Activated CD8-positive, alpha-beta memory T cell treated with anti-CD3 and anti-CD28 coated beads for 4 hours (primary cell): ENCODE data around the gene ZNF19.
A peak's percentile ranks its signal among the peaks of the same experiment; 100 is the strongest.

Experiments used
- DNase-seq, 2 donors: peaks; one replicate each; pipeline ENCODE4 v3.0.0-alpha.2; 2020; ENCODE audit warnings: low read depth in 2 of 2

Gene ZNF19

DNA sequence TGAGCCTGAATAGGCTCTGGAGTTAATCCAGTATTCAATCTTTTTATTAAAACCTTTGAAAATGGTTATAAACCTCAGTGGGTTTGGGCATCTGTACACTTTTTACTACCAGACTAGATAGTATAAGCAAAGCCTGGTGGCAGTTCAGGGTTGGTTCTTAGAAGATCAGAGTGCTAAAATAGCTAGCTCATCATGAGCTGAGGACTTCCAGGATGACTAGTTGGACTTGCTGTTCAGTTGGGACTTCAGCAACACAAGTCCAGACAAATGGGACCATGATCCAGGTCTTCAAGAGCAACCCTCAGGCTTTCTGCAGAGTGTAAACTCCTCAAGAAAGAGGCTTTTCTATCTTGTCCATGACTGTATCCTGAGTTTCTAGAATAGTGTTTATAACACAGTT is 1.2 kb upstream of the ZNF19 start:
- no peak for DNase-seq

- peak; percentile 54 to 65 for DNase-seq
Measured at GRCh38 chr16:71484006-71484893, 4.9 kb downstream of the ZNF19 start.

GRCh38 chr16:71482569-71482968 is 6.6 kb downstream of the ZNF19 start:
- no peak for DNase-seq

GRCh38 chr16:71480956-71481355 is 8.2 kb downstream of the ZNF19 start:
- no peak for DNase-seq

DNA sequence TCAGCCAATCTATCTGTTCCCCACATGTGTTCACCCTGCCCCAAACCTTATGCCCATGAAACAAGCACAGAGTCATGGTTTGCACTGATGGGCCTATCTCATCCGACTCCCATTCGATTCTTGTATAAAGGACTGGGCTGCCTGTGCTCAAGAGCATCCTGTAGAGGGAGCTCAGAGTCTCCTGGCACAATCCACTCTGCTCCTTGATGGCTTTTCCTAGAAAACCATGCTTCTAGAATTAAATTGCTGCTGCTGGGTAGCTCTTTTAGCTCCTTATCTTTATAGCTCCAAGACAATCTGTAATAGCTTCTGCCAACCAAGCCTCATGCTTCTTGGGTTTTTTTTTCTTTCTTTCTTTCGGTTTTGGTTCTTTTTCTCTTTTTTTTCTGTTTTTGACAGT is 9.7 kb downstream of the ZNF19 start:
- no peak for DNase-seq

- DNase-seq, result no peak
Measured at GRCh38 chr16:71476457-71477124, 12.5 kb downstream of the ZNF19 start.

DNA sequence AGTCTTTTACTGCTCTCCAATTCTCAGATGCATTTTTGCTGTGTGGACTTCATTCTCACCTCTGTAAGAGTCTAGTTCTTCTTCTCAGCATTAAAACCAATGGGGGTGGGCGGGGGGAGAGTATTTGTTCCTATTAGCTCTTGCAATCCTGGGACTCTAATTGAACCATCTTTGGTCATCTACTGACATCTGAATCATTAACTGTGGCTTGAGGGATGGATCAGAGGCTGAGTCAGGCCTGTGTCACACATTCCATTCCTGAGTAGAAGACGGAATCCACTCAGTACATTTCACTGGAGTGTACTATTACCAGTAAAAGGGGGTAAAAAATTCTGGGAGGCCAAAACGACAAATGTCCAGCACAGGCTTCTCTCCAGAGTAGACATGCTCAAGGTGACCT is 14.3 kb downstream of the ZNF19 start:
- no peak for DNase-seq

DNA sequence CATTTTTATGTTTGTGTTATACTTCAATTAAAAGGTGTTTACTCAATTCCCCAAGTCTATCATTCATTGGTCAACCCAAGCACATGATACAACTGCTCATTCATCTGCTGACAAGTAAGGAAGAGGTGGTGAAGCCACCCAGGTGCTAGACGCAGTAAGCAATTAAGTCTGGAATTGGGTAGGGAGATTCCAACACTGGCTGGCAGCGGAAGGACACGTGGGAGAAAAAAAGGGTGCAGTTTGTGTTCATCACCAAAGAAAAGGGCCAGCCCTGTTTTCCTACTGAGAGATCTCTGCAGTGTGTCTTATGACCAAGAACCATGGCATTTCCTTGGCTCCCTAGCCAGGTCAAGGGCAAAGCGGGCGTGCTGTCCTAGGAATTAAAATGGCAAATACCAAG is 15.2 kb downstream of the ZNF19 start:
- no peak for DNase-seq

- no peak for DNase-seq
Measured at GRCh38 chr16:71472931-71473330, 16.2 kb downstream of the ZNF19 start.

DNA sequence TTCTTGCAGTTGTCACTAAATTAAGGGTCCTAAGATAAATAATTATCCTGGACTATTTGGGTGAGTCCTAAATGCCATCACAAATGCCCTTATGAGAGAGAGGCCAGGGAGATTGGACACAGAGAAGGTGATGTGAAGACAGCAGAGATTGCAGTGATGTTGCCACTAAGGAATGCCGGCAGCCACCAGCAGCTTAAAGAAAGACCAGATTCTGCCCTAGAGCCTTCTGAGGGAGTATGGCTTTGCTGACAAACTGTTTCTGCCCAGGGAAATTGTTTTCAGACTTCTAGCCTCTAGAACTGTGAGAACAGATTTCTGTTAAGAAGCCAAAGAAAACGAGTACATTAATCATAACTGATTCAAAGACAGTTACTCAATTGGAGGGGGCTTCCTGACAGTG is 17.1 kb downstream of the ZNF19 start:
- no peak for DNase-seq

GRCh38 chr16:71467810-71468209 is 21.3 kb downstream of the ZNF19 start:
- DNase-seq, result no peak

GRCh38 chr16:71464231-71464630 is 24.9 kb downstream of the ZNF19 start:
- DNase-seq, result no peak

- DNase-seq, result peak; percentile 51
Measured at GRCh38 chr16:71461686-71462648, 27.2 kb downstream of the ZNF19 start, which contains the start of gene ZNF23. Gene ZNF23 (minus strand): TSS chr16:71462247. CDS start chr16:71456796, 5,451 bp downstream.

DNA sequence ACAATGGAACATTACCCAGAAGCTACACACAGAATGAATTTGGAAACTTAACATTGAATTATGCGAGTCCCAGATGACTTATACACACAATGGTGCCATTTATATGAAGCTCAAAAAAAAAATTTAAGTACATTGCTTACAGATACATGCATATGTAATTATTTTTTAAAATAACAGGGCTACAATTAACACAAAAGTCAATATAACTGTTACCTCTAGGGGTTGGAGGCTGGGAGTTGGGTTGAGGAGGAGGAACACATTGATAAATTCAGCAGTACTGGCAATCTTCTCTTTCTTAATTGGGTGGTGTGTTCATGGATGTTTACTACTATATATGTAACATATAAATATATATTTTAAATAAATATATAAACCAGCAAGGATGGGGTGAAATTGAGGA is 28.2 kb downstream of the ZNF19 start:
- DNase-seq, result no peak

GRCh38 chr16:71460236-71460635 is 28.9 kb downstream of the ZNF19 start:
- DNase-seq, result no peak

- DNase-seq, result no peak
Measured at GRCh38 chr16:71459510-71459909, 29.6 kb downstream of the ZNF19 start.

DNA sequence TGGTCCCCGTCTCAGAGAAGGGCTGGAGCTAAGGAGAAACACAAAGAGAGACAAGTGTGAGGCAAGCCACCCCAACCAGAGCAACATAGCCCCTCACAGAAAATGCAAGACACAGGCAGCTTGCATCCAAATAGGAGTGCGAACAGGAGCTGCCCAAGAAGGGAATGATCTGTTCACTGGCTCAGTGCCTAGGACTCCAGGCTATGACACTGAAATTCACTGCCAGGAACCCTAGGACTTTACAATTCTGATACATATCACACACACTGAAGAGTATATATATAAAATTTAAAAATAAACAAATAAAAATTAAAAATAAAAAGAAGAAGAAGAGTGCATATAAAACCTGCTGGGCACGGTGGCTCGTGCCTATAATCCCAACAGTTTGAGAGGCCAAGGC is 32.3 kb downstream of the ZNF19 start:
- DNase-seq, result no peak

DNA sequence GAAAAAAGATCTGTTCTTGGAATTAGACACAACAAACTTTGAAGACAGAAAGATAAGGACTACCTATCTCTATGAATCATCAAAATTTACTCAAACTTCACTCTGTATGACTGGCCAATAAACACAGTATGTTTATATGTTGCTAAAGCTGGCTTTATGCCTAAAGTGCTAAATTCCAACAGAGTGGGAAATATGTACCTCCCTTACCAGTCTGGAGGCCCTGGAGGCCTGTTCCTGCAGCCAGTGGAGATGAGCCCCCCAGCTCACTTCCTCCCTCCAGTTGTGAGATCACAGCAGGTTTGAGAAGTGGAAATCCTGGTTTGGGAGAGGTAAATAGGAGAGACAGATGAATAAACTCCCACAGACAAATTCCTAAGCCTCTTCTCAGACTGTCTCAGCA is 36.1 kb downstream of the ZNF19 start:
- DNase-seq, result no peak

- no peak for DNase-seq
Measured at GRCh38 chr16:71449020-71449419, 40.1 kb downstream of the ZNF19 start.

DNA sequence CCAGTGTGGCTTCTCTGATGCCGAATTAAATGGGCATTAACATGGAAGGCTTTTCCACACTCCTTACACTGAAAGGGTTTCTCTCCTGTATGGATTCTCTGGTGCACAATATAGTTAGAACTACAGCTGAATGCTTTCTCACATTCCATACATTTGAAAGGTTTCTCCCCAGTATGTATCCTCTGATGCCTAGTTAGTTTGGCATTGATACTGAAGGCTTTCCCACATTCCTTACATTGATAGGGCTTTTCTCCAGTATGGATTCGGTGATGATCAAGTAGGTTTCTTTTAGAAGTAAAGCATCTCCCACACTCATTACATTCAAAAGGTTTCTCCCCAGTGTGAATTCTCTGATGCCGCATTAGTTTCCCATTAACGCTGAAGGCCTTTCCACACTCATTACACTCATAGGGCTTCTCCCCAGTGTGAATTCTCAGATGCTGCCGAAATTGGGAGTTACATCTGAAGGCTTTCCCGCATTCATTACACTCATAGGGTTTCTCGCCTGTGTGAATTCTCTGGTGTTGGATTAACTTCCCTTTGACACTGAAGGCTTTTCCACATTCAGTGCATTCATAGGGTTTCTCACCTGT is 40.8 kb downstream of the ZNF19 start:
- no peak for DNase-seq

GRCh38 chr16:71443714-71444113 is 45.4 kb downstream of the ZNF19 start:
- DNase-seq, result no peak

DNA sequence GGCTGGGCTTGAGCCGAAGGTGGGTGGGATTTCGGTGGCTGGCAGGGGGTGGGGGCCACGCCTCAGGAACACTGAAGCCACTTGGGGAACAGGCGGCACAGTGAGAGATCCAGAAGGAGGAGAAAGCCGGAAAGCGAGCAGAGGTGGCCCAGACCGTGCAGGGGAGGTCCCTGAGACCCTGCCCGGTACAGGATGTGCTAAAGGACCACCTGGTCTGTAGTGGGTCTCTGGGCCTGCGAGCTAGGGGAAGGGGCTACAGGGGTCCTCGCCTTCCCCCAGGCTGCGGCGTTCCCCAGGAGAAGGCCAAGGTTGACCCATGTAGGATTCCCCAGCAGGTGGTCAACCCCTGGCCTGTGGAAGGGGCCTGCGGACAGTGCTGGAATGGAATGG is 47.1 kb downstream of the ZNF19 start, which contains the start of gene TLE7:
TLE7 (minus strand) TSS at position 4 of the 390 bp plus-strand sequence. CDS start 8,730 bp downstream, outside the sequence.
- no peak for DNase-seq
